DMS 273 (cell line): ENCODE data around the gene USF1.
A peak's percentile ranks its signal among the peaks of the same experiment; 100 is the strongest.
"Not testable (repeated sequence)": the region's sequence is repeated elsewhere in the genome, so short reads cannot be mapped to it uniquely, and the experiment has no call there.

Experiments
- DNase-seq: peaks from one replicate; lab custom pipeline; 2025; ENCODE audit not compliant: unreplicated experiment; lab: John Stamatoyannopoulos, UW

The USF1 gene

DNA sequence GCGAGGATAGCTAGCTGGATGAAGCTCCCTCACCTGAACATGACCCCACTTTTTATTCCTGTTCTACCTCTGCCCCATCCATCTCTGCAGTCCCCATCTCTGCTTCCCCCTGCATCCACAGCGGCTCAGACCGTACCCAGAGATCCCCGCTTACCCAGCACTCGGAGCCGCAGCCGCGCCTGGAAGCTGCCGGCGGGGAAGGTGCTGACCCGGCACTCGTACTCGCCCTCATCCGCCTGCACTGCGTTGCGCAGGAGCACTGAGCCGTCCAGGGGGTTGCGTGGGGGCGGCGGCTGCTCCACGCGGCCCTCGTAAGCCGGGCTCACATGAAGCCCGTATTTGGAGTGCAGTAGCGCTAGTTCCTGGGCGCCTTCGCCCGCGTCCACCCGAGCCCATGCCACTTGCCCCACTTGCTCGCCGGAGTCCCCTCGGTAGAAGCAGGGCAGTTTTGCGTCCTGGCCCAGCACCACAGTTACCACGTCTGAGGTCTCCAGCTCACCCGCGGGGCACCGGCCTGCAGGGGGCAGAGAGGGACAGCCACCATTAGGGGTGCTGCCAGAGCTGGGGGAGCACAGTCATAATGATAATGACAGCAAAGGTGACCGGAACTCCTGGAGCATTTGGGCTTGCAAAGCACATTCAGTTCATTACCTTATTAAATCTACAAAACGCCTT lies 33.8 kb upstream of the USF1 start:
- DNase-seq, result no peak

GRCh38 chr1:161077426-161077825 lies 31.6 kb upstream of the USF1 start:
- no peak for DNase-seq

DNA sequence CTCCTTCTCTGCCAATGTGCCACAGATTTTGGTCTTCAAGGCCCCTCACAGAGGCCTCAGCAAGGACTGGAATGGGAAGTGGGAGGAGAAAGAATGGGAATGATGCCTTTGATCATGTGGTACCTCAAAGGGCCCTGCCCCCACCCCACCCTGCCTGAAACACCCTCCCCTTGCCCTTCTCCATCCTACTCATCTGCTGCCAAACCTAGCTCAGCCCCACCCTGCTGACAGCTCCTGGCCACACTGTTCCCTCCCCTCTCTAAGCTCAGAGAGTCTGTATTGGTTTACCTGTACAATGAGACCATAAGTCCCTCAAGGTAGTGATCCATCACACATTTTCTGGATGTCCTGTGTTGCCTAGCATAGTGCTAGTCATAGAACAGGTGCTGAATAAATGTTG lies 30.6 kb upstream of the USF1 start:
- no peak for DNase-seq

DNA sequence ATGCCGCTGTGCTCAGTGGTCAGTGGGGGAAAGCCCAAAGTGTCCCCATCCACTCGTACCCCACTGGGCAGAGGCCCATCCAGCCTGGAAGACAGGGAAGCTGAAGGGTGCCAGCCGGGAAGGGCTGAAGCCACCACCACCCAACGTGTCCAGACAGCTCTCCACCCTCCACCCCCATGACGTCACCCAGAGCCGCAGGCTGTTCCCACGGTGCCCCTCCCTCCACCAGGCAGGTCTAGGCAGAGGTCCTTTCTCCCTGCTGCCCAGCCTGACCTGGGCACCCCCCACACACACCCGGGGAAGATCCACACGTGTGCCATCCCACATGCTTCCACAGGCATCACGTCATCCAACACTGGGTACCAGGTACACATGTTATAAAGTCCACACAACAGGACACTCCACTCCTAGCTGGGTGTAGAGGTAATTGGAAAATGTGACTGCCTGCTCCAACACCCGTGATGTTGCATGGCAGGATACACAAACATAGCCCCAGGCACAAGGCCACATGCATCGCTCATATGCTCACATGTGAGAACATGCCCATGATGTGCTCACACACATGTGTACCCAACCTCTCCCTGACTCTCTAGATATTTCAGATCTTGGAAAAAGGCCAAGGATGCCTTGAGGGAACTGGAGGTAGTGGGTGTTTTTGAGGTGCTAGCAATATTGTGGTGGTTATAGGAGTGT lies 29.0 kb upstream of the USF1 start:
- peak; percentile 68 for DNase-seq

GRCh38 chr1:161073474-161074121 lies 27.8 kb upstream of the USF1 start:
- DNase-seq, result no peak

- DNase-seq, result no peak
Observed at GRCh38 chr1:161072751-161073449, 27.1 kb upstream of the USF1 start.

GRCh38 chr1:161071886-161072371 lies 26.2 kb upstream of the USF1 start:
- DNase-seq, result peak; percentile 69

DNA sequence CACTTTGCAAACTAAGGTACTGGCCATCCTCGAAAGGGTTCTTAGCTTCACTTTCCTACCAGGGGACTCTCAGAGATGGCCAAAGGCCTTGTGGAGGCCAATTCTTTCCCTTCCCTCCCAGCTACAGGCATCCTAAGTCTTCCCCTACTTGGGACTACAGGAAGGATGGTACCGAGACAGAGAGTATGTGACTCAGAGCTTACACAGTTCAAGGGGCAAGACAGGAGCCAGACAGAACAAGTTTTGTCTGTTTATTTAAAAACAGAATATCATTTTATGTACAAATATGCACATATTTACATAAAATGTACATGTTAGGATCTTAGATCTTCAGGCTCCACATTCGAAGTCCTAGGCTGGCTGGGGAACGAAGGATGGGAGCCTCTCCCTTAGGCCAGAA lies 25.0 kb upstream of the USF1 start:
- no peak for DNase-seq

DNA sequence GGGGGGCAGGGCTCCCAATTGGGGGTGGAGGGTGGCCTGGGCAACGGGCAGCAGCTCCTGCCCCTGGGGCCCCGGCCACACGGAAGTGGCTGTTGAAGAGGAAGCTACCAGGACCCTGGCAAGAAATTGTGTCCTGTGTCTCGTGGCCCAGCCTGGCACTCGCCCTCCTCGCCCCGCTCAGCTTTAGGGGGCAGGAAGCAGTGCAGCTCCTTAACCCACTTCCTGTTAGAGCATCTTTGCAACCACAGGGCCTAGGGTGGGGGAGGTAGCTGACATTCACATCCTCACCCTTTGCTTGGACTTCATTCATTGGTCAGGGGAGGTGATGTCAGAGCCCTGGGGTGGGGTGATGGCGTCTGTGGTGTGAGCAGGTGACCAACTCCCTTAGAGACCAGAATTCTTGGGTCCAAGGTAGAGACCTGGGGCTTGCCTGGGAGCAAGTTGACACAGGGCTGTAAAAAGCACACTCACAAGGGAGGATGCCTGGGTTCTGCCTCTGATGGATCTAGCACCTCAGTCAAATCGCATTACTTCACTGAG lies 24.0 kb upstream of the USF1 start, which contains the start of gene ARHGAP30:
ARHGAP30 (minus strand) TSS at position 161 of the 540 bp plus-strand sequence. CDS start 267 bp downstream, outside the sequence.
- no peak for DNase-seq

- DNase-seq, result no peak
Observed at GRCh38 chr1:161069241-161069640, 23.5 kb upstream of the USF1 start.

DNA sequence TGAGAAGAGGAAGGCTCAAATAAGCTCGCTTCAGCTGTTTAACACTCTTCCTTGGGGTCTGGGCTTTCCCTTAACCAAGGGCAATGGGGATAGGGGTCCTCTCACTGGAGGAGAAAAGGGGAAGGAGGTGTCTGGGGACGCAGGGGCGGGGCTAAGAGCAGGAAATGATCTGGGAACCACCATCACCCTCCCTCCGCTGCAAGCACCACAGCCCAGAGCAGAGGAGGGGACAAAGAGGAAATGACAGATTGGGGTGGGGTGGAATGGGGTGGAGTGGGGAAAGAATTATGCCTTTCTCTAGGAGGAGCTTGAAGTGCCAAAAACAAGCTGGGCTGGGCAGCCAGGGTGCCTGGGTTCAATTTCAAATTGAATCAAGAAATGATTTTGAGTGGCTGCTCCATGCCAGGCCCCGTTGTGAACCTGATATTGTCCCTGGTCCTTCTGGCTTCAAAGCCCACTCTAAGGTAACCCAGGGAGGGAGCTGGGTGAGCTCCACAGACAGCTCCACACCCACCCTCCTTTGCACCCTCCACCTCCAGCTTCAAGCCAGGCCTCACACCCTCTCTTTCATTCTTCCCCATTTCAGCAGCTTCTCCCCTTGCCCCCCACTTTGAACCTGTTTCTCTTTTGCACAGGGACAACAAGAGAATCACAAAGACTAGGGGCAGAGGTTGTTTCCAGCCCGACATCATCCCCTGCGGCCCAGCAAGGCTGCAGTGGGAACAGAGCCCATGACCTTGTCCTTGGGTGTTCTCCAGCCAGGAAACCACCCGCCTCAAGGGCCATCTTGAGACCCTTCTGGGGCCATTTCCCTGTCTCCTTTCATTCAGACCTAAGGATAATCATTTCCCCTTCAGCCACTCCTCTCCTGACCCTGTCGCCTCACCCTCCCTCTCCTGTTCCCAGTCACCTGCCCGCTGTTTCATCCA lies 22.8 kb upstream of the USF1 start:
- DNase-seq, result no peak

GRCh38 chr1:161066694-161067093 lies 20.9 kb upstream of the USF1 start:
- no peak for DNase-seq

- not testable (repeated sequence) for DNase-seq
Observed at GRCh38 chr1:161065681-161066080, 19.9 kb upstream of the USF1 start.

- not testable (repeated sequence) for DNase-seq
Observed at GRCh38 chr1:161063936-161064335, 18.2 kb upstream of the USF1 start.

- DNase-seq, result no peak
Observed at GRCh38 chr1:161061419-161061818, 15.6 kb upstream of the USF1 start.

DNA sequence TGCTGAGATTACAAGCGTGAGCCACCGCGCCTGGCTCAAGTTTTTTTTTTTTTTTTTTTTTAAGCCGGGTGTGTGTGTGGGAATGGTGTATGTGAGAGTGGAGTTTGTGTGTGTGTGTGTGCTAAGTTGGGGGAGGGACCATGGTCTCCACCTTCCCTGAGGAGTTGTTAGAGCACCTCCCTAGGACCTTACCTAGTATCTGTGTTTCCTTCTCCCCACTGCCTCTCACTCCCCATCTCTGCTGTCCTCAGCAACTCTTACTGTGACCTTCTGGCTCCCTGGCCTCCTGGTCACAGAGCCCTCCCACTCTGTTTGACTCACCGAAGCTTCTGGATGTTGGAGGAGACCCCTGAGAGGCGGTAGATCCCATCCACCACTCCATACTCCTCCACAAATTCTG lies 13.5 kb upstream of the USF1 start:
- DNase-seq, result no peak

DNA sequence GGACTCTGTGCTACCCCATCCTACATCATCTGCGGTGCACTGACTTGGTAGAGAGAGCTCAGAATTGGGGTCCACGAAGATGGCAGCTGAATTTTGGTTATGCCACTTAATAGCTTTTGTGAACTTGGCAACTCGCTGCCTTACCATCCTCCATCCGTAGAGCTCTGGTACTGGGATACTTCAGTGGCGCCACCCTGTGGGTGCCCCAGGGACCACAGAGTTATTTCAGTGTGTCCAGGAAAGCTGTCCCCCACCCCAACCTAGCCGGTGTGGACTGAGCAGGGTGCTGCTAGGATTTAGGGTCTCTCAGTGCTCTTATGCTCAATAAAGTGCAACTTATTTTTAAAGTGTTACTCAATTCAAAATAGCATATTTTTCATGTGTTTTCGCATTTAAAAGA lies 9.0 kb upstream of the USF1 start:
- no peak for DNase-seq

DNA sequence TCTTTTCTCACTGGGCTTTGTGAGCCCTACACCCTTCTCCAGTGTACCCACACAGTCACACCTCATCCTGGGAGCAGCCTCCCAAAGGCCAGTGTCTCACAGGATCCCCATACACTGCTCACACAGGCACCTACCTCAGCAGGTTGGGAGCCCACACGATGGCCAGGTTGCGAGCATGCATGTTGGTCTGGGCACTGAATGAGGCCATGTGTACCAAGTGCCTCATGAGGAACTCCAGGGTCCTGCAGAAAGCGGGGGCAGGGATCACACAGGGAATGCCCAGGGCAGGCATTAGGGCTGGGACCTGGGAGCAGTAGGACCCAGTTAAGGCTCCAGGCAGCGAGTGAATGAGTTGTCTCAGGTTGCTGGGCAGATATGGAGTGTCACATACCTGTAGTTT lies 8.5 kb upstream of the USF1 start:
- DNase-seq, result no peak

GRCh38 chr1:161052899-161053298 lies 7.1 kb upstream of the USF1 start:
- DNase-seq, result no peak

- DNase-seq, result no peak
Observed at GRCh38 chr1:161051219-161051618, 5.4 kb upstream of the USF1 start.
